NCI-H748 (cell line): ENCODE results near the gene USP27X.

ENCODE experiments used
- DNase-seq: peaks from one replicate; lab custom pipeline; 2025; ENCODE audit not compliant: unreplicated experiment; lab: John Stamatoyannopoulos, UW

USP27X gene

GRCh38 chrX:49878834-49879655 lies at the start of gene USP27X:
Gene USP27X, plus strand, starts transcription at chrX:49879484. Its CDS starts 824 bp downstream, at chrX:49880308.
- DNase-seq, result peak; percentile 88

- peak; percentile 47 for DNase-seq
Observed at GRCh38 chrX:49838374-49838773, 40.9 kb upstream of the USP27X start.

- peak; percentile 93 for DNase-seq
Observed at GRCh38 chrX:49840679-49841078, 38.6 kb upstream of the USP27X start.

GRCh38 chrX:49842621-49843020 lies 36.7 kb upstream of the USP27X start:
- DNase-seq, result peak; percentile 6

GRCh38 chrX:49844611-49845010 lies 34.7 kb upstream of the USP27X start:
- DNase-seq, result peak; percentile 97

- no peak for DNase-seq
Observed at GRCh38 chrX:49845701-49846403, 33.4 kb upstream of the USP27X start.

- DNase-seq, result no peak
Observed at GRCh38 chrX:49846522-49846921, 32.8 kb upstream of the USP27X start.

GRCh38 chrX:49848275-49848674 lies 31.0 kb upstream of the USP27X start:
- no peak for DNase-seq

GRCh38 chrX:49850028-49850427 lies 29.3 kb upstream of the USP27X start:
- no peak for DNase-seq

- DNase-seq, result no peak
Observed at GRCh38 chrX:49853661-49854060, 25.6 kb upstream of the USP27X start.

GRCh38 chrX:49856819-49857218 lies 22.5 kb upstream of the USP27X start:
- DNase-seq, result no peak

GRCh38 chrX:49858341-49858740 lies 20.9 kb upstream of the USP27X start:
- DNase-seq, result peak; percentile 5

- no peak for DNase-seq
Observed at GRCh38 chrX:49859491-49859890, 19.8 kb upstream of the USP27X start.

- no peak for DNase-seq
Observed at GRCh38 chrX:49860867-49861535, 18.3 kb upstream of the USP27X start.

GRCh38 chrX:49862093-49862492 lies 17.2 kb upstream of the USP27X start:
- no peak for DNase-seq

GRCh38 chrX:49868739-49869138 lies 10.5 kb upstream of the USP27X start:
- DNase-seq, result no peak

- peak; percentile 76 for DNase-seq
Observed at GRCh38 chrX:49876750-49877149, 2.5 kb upstream of the USP27X start.

GRCh38 chrX:49877397-49878101 lies 1.7 kb upstream of the USP27X start:
- peak; percentile 18 for DNase-seq

GRCh38 chrX:49878128-49878833 lies 1.0 kb upstream of the USP27X start:
- no peak for DNase-seq

GRCh38 chrX:49879656-49880277 lies 483 bp downstream of the USP27X start:
- DNase-seq, result peak; percentile 64
